ENCODE measurements around the gene INCA1.
A peak's percentile ranks its signal among the peaks of the same experiment; 100 is the strongest.

Gene INCA1

GRCh38 chr17:5027916-5028315 is 30.6 kb upstream of the INCA1 start:
- no peak for ATAC-seq (replicated peaks; ENCODE audit: extremely low read depth, poor library complexity, severe bottlenecking)
- no peak overlapping the region for H3K4me3 Mint-ChIP-seq
- H3K27ac Mint-ChIP-seq (ENCODE audit: low read depth) = no peak overlapping the region
- peaks cover 19% of the 10 kb centered on the region for H3K4me1 Mint-ChIP-seq
- no peaks in the 10 kb centered on the region for H3K27me3 Mint-ChIP-seq
- peaks cover 13% of the 10 kb centered on the region for H3K36me3 Mint-ChIP-seq (ENCODE audit: insufficient read depth)
- no peak for DNase-seq (ENCODE audit: low spot score in 2 of 2)
- no peaks in the 10 kb centered on the region for H3K9me3 Mint-ChIP-seq

- Mint-ChIP-seq H3K4me1 (peaks cover 19% of the 10 kb centered on the region), H3K4me3 (no peak overlapping the region), H3K9me3 (no peaks in the 10 kb centered on the region), H3K27me3 (no peaks in the 10 kb centered on the region), H3K36me3 (ENCODE audit: insufficient read depth) (peaks cover 15% of the 10 kb centered on the region), H3K27ac (ENCODE audit: low read depth) (no peak overlapping the region)
- DNase-seq (ENCODE audit: low spot score in 2 of 2) (no peak), ATAC-seq (replicated peaks; ENCODE audit: extremely low read depth, poor library complexity, severe bottlenecking) (no peak)
Measured at GRCh38 chr17:5027299-5027698, 30.0 kb upstream of the INCA1 start.

DNA sequence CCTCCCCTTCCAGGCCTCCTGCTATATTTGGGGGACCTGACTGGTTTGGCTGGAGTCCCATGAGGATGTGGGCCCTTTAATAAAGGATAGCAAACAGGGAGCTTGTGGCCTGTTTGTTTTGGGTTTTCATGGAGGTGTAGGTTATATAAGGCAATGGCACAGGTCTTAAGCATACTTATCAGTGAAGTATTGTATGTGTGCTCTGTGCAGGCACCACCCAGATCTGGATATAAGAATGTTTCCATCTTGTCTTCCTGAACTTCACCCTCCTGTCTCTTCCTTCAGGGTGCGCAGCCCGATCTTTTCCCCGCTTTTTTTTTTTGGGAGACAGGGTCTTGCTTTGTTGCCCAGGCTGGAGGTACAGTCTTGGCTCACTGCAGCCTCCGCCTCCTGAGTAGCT is 27.3 kb upstream of the INCA1 start:
- DNase-seq (ENCODE audit: low spot score in 2 of 2) = no peak
- peaks cover 2% of the 10 kb centered on the region for H3K4me1 Mint-ChIP-seq
- H3K36me3 Mint-ChIP-seq (ENCODE audit: insufficient read depth) = peaks cover 25% of the 10 kb centered on the region
- no peak overlapping the region for H3K4me3 Mint-ChIP-seq
- ATAC-seq (replicated peaks; ENCODE audit: extremely low read depth, poor library complexity, severe bottlenecking) = no peak
- no peaks in the 10 kb centered on the region for H3K27me3 Mint-ChIP-seq
- no peak overlapping the region for H3K27ac Mint-ChIP-seq (ENCODE audit: low read depth)
- no peaks in the 10 kb centered on the region for H3K9me3 Mint-ChIP-seq

DNA sequence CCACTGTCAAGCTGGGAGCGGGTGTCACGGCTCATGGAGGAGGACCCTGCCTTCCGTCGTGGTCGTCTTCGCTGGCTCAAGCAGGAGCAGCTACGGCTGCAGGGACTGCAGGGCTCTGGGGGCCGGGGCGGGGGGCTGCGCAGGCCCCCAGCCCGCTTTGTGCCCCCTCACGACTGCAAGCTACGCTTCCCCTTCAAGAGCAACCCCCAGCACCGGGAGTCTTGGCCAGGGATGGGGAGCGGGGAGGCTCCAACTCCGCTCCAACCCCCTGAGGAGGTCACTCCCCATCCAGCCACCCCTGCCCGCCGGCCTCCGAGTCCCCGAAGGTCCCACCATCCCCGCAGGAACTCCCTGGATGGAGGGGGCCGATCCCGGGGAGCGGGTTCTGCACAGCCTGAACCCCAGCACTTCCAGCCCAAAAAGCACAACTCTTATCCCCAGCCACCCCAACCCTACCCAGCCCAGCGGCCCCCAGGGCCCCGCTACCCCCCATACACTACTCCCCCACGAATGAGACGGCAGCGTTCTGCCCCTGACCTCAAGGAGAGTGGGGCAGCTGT is 26.3 kb upstream of the INCA1 start:
- peaks cover 7% of the 10 kb centered on the region for H3K4me1 Mint-ChIP-seq
- no peaks in the 10 kb centered on the region for H3K27me3 Mint-ChIP-seq
- DNase-seq (ENCODE audit: low spot score in 2 of 2) (no peak), ATAC-seq (replicated peaks; ENCODE audit: extremely low read depth, poor library complexity, severe bottlenecking) (no peak)
- H3K36me3 Mint-ChIP-seq (ENCODE audit: insufficient read depth) = peaks cover 30% of the 10 kb centered on the region
- H3K4me3 Mint-ChIP-seq = no peak overlapping the region
- H3K27ac Mint-ChIP-seq (ENCODE audit: low read depth) = no peak overlapping the region
- H3K9me3 Mint-ChIP-seq = no peaks in the 10 kb centered on the region

DNA sequence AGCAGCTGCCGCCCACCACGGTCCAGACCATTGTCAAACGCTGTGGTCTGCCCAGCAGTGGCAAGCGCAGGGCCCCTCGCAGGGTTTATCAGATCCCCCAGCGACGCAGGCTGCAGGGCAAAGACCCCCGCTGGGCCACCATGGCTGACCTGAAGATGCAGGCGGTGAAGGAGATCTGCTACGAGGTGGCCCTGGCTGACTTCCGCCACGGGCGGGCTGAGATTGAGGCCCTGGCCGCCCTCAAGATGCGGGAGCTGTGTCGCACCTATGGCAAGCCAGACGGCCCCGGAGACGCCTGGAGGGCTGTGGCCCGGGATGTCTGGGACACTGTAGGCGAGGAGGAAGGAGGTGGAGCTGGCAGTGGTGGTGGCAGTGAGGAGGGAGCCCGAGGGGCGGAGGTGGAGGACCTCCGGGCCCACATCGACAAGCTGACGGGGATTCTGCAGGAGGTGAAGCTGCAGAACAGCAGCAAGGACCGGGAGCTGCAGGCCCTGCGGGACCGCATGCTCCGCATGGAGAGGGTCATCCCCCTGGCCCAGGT is 24.9 kb upstream of the INCA1 start:
- H3K9me3 Mint-ChIP-seq = no peaks in the 10 kb centered on the region
- no peak for ATAC-seq (replicated peaks; ENCODE audit: extremely low read depth, poor library complexity, severe bottlenecking)
- no peaks in the 10 kb centered on the region for H3K27me3 Mint-ChIP-seq
- peaks cover 7% of the 10 kb centered on the region for H3K4me1 Mint-ChIP-seq
- peaks cover 31% of the 10 kb centered on the region for H3K36me3 Mint-ChIP-seq (ENCODE audit: insufficient read depth)
- no peak overlapping the region for H3K4me3 Mint-ChIP-seq
- no peak overlapping the region for H3K27ac Mint-ChIP-seq (ENCODE audit: low read depth)
- DNase-seq (ENCODE audit: low spot score in 2 of 2) = no peak

- H3K4me3 Mint-ChIP-seq = no peak overlapping the region
- no peak for ATAC-seq (replicated peaks; ENCODE audit: extremely low read depth, poor library complexity, severe bottlenecking)
- no peaks in the 10 kb centered on the region for H3K9me3 Mint-ChIP-seq
- H3K36me3 Mint-ChIP-seq (ENCODE audit: insufficient read depth) = peaks cover 35% of the 10 kb centered on the region
- no peak overlapping the region for H3K27ac Mint-ChIP-seq (ENCODE audit: low read depth)
- peaks cover 7% of the 10 kb centered on the region for H3K4me1 Mint-ChIP-seq
- no peaks in the 10 kb centered on the region for H3K27me3 Mint-ChIP-seq
- DNase-seq (ENCODE audit: low spot score in 2 of 2) = no peak
Measured at GRCh38 chr17:5020502-5021023, 23.2 kb upstream of the INCA1 start.

GRCh38 chr17:5019475-5019956 is 22.2 kb upstream of the INCA1 start:
- Mint-ChIP-seq H3K27ac (ENCODE audit: low read depth) (peak overlapping the region; percentile 82), H3K27me3 (no peaks in the 10 kb centered on the region), H3K4me3 (no peak overlapping the region), H3K9me3 (no peaks in the 10 kb centered on the region), H3K36me3 (ENCODE audit: insufficient read depth) (peaks cover 36% of the 10 kb centered on the region), H3K4me1 (peaks cover 7% of the 10 kb centered on the region)
- ATAC-seq (replicated peaks; ENCODE audit: extremely low read depth, poor library complexity, severe bottlenecking) (no peak), DNase-seq (ENCODE audit: low spot score in 2 of 2) (no peak)

- H3K4me1 Mint-ChIP-seq = peaks cover 12% of the 10 kb centered on the region
- no peaks in the 10 kb centered on the region for H3K27me3 Mint-ChIP-seq
- peaks cover 15% of the 10 kb centered on the region for H3K36me3 Mint-ChIP-seq (ENCODE audit: insufficient read depth)
Measured at GRCh38 chr17:5014357-5014756, 17.0 kb upstream of the INCA1 start.

DNA sequence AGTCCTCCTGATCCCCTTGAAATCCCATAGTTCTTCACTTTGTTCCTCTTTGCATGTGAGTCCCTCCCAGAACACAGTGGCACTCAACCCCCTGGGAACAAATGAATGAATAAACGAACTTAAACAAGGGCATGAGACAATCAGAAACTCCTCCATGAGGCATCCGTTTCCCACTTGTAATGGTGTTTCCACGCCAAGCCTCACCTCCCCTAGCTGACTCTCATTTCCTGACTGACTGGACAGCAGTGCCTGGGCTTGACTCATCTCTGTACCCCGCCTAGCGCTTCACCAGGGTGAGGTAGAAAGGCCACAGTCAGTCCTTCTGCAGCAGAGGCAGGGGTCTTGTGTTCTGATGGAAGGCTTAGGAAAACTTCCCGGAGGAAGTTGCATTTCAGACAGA is 14.6 kb upstream of the INCA1 start:
- no peak overlapping the region for H3K4me3 Mint-ChIP-seq
- no peak for ATAC-seq (replicated peaks; ENCODE audit: extremely low read depth, poor library complexity, severe bottlenecking)
- no peaks in the 10 kb centered on the region for H3K9me3 Mint-ChIP-seq
- peaks cover 9% of the 10 kb centered on the region for H3K36me3 Mint-ChIP-seq (ENCODE audit: insufficient read depth)
- no peak for DNase-seq (ENCODE audit: low spot score in 2 of 2)
- peaks cover 9% of the 10 kb centered on the region for H3K4me1 Mint-ChIP-seq
- peak overlapping the region; percentile 79 for H3K27ac Mint-ChIP-seq (ENCODE audit: low read depth)
- H3K27me3 Mint-ChIP-seq = no peaks in the 10 kb centered on the region

More at GRCh38 chr17:5014357-5014756, 17.0 kb upstream of the INCA1 start:
- no peak overlapping the region for H3K4me3 Mint-ChIP-seq
- no peaks in the 10 kb centered on the region for H3K9me3 Mint-ChIP-seq
- DNase-seq (ENCODE audit: low spot score in 2 of 2) (no peak), ATAC-seq (replicated peaks; ENCODE audit: extremely low read depth, poor library complexity, severe bottlenecking) (no peak)
- H3K27ac Mint-ChIP-seq (ENCODE audit: low read depth) = no peak overlapping the region

DNA sequence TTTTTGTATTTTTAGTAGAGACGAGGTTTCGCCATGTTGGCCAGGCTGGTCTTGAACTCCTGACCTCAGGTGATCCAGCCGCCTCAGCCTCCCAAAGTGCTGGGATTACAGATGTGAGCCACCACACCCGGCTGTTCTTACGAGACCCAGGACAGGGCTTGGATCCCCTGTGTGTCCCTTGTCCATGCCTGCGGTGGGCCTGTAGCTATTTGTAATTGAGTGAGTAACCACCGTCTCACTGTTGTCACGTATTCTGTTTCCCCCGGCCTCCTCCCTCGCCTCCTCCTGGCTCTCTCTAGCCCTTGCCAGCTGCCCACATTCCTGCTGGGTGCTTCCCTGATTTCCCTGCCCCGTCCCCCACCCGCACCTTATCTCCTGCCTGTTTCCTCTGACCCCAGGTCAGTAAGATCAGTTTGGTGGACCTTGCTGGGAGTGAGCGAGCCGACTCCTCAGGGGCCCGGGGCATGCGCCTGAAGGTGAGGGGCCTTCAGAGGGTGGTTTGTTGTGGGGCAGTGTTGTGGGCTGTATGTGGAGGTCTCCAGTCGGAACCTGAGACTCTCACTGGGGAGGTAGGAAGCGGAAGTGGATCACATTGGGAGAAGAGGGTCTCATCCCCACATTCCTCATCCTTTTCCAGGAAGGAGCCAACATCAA is 6.0 kb upstream of the INCA1 start:
- ATAC-seq (replicated peaks; ENCODE audit: extremely low read depth, poor library complexity, severe bottlenecking) = no peak
- Mint-ChIP-seq H3K9me3 (no peaks in the 10 kb centered on the region), H3K27ac (ENCODE audit: low read depth) (no peak overlapping the region), H3K36me3 (ENCODE audit: insufficient read depth) (peaks cover 25% of the 10 kb centered on the region), H3K4me3 (no peak overlapping the region), H3K4me1 (peaks cover 26% of the 10 kb centered on the region), H3K27me3 (no peaks in the 10 kb centered on the region)
- no peak for DNase-seq (ENCODE audit: low spot score in 2 of 2)

GRCh38 chr17:5002121-5002788 is 4.9 kb upstream of the INCA1 start:
- DNase-seq (ENCODE audit: low spot score in 2 of 2) = no peak
- no peak for ATAC-seq (replicated peaks; ENCODE audit: extremely low read depth, poor library complexity, severe bottlenecking)
- Mint-ChIP-seq H3K9me3 (no peaks in the 10 kb centered on the region), H3K4me1 (peaks cover 28% of the 10 kb centered on the region), H3K36me3 (ENCODE audit: insufficient read depth) (peaks cover 28% of the 10 kb centered on the region), H3K27me3 (no peaks in the 10 kb centered on the region), H3K4me3 (no peak overlapping the region), H3K27ac (ENCODE audit: low read depth) (no peak overlapping the region)

- no peak for DNase-seq (ENCODE audit: low spot score in 2 of 2)
Measured at GRCh38 chr17:5000237-5000639, 2.9 kb upstream of the INCA1 start.

More at GRCh38 chr17:5000237-5000639, 2.9 kb upstream of the INCA1 start:
- H3K36me3 Mint-ChIP-seq (ENCODE audit: insufficient read depth) = peaks cover 30% of the 10 kb centered on the region
- peaks cover 36% of the 10 kb centered on the region for H3K4me1 Mint-ChIP-seq
- no peaks in the 10 kb centered on the region for H3K9me3 Mint-ChIP-seq
- no peaks in the 10 kb centered on the region for H3K27me3 Mint-ChIP-seq
- no peak overlapping the region for H3K27ac Mint-ChIP-seq (ENCODE audit: low read depth)
- no peak overlapping the region for H3K4me3 Mint-ChIP-seq
- no peak for ATAC-seq (replicated peaks; ENCODE audit: extremely low read depth, poor library complexity, severe bottlenecking)
